Panc1 (cell line): ENCODE results near the gene CSTF3. TPM values are rescaled to one million over a fixed set of nuclear protein-coding genes. Genes with fewer than 3 reads are reported as not detected.

Source experiments
- ATAC-seq: fragments of 200-7000 bp; cut with Tn5 transposase; 2 replicates; pipeline ENCODE4 v1.9.1; 2020; ENCODE audit warnings: mild to moderate bottlenecking, moderate library complexity
- BruUV-seq: library from RNA; stranded (reverse); fragments of 400-500 nt; replicated peaks from 2 replicates; lab custom pipeline; 2021; lab: Mats Ljungman, UMichigan
- CTCF ChIA-PET: fragments of 300-600 bp; sonication (Branson Sonifier 250); formaldehyde crosslinking; loops from one replicate; lab custom pipeline; 2022; ENCODE audit warnings: antibody characterized with exemption; lab: Charles Lee
- POLR2A ChIA-PET: fragments of 300-600 bp; sonication (Branson Sonifier 250); formaldehyde crosslinking; loops from one replicate; lab custom pipeline; 2022; ENCODE audit warnings: antibody characterized with exemption; lab: Charles Lee
- DNase-seq: peaks from one replicate; pipeline ENCODE4 v3.0.0-alpha.2; 2010; ENCODE audit warnings: low read depth, low spot score
- H3K27ac ChIP-seq: 2 replicates; pipeline ENCODE4 v1.5.1; 2011; ENCODE audit warnings: mild to moderate bottlenecking, low read length, inconsistent platforms
- H3K27me3 ChIP-seq: fragments of 200-500 bp; sonication (Bioruptor generic); 2 replicates; pipeline ENCODE4 v1.6.0; 2014; ENCODE audit warnings: low read length, inconsistent platforms; ENCODE audit not compliant: control insufficient read depth, insufficient read depth
- H3K36me3 ChIP-seq: fragments of 200-500 bp; sonication (Bioruptor generic); 2 replicates; pipeline ENCODE4 v1.5.1; 2014; ENCODE audit warnings: inconsistent platforms, mild to moderate bottlenecking, low read length, moderate library complexity; ENCODE audit not compliant: control insufficient read depth, insufficient read depth
- H3K4me1 ChIP-seq: 2 replicates; pipeline ENCODE4 v1.5.1; 2011; ENCODE audit warnings: inconsistent platforms, mild to moderate bottlenecking, low read length, moderate library complexity; ENCODE audit not compliant: control insufficient read depth, insufficient read depth
- H3K4me3 ChIP-seq, 2 experiments: 2 replicates each; pipeline ENCODE4 v1.5.1; 2011 to 2012; ENCODE audit warnings: low read depth in 2 of 2, low read length in 2 of 2, mild to moderate bottlenecking in 2 of 2, inconsistent platforms in 1 of 2, moderate library complexity in 1 of 2
- H3K9me3 ChIP-seq: fragments of 200-500 bp; sonication (Bioruptor generic); 2 replicates; pipeline ENCODE4 v1.5.1; 2014; ENCODE audit warnings: low read depth, mild to moderate bottlenecking, inconsistent platforms, low read length, moderate library complexity; ENCODE audit not compliant: control insufficient read depth, insufficient read depth
- POLR2AphosphoS5 ChIP-seq: IDR thresholded peaks from 2 replicates; pipeline ENCODE4 v1.6.1; 2012; ENCODE audit warnings: mild to moderate bottlenecking, low read depth, low read length, moderate library complexity
- SIN3A ChIP-seq: IDR thresholded peaks from 2 replicates; pipeline ENCODE4 v1.6.1; 2012; ENCODE audit warnings: low read depth, mild to moderate bottlenecking, low read length, moderate library complexity, borderline replicate concordance; ENCODE audit not compliant: insufficient read depth
- TCF7L2 ChIP-seq: IDR thresholded peaks from 2 replicates; pipeline ENCODE4 v1.6.1; 2011; ENCODE audit warnings: mild to moderate bottlenecking, low read depth, low read length, inconsistent platforms
- in situ Hi-C: cut with HindIII; loops from 2 replicates; pipeline ENCODE4 v1.10.0; 2016; ENCODE audit warnings: low sequenced_read_pairs, low pct_unique_long_range_greater_than_20kb
- intact Hi-C: fragments of 100-400 bp; cut with micrococcal nuclease; formaldehyde crosslinking; loops from one replicate; pipeline ENCODE4 v1.10.0; 2022; ENCODE audit not compliant: unreplicated experiment
- total RNA-seq: library from RNA; stranded (reverse); gene quantifications from one replicate; pipeline ENCODE4 v1.2.1, GENCODE V29; 2021; ENCODE audit not compliant: unreplicated experiment
- TF ChIP-seq, protein P1 (sequence below), 2 experiments: IDR thresholded peaks; 2 replicates each; pipeline ENCODE4 v1.6.1; 2011 to 2012; ENCODE audit warnings: low read depth in 2 of 2, control low read depth in 1 of 2, low read length in 1 of 2, mild to moderate bottlenecking in 1 of 2, moderate library complexity in 1 of 2; ENCODE audit not compliant: insufficient read depth in 1 of 2
- TF ChIP-seq, protein P2 (sequence below): fragments of 450-650 bp; IDR thresholded peaks from 2 replicates; pipeline ENCODE4 v1.5.1; 2017; ENCODE audit warnings: mild to moderate bottlenecking

CSTF3 gene
- total RNA-seq, 1 experiment from 2014 or later: 29.8 TPM

DNA sequence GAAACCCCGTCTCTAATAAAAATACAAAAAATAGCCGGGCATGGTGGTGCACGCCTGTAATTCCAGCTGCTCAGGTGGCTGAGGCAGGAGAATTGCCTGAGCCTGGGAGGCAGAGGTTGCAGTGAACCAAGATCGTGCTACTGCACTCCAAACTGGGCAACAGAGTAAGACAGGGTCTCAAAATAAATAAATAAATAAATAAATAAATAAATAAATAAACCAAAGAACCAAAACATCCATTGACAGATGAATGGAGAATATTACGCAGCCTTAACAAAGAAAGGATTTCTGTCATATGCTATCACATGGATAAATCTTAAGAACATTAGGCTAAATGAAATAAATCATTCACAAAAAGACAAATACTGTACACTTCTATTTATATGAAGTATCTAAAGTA is 11.1 kb upstream of the CSTF3 start:
- CTCF ChIA-PET: no interaction called here
- Histone ChIP-seq H3K4me1 (no peaks in the 10 kb centered on the region), H3K27ac (no peak overlapping the region), H3K36me3 (no peaks in the 10 kb centered on the region), H3K4me3 (no peak overlapping the region), H3K9me3 (no peaks in the 10 kb centered on the region), H3K27me3 (no peaks in the 10 kb centered on the region)
- ATAC-seq: no peak
- in situ Hi-C loops (no loop called here), intact Hi-C loops (no loop called here)
- POLR2A ChIA-PET: no interaction called here
- no peak for TF ChIP-seq SIN3A
- no peak for TF ChIP-seq POLR2AphosphoS5
- TF ChIP-seq, protein P1, sequence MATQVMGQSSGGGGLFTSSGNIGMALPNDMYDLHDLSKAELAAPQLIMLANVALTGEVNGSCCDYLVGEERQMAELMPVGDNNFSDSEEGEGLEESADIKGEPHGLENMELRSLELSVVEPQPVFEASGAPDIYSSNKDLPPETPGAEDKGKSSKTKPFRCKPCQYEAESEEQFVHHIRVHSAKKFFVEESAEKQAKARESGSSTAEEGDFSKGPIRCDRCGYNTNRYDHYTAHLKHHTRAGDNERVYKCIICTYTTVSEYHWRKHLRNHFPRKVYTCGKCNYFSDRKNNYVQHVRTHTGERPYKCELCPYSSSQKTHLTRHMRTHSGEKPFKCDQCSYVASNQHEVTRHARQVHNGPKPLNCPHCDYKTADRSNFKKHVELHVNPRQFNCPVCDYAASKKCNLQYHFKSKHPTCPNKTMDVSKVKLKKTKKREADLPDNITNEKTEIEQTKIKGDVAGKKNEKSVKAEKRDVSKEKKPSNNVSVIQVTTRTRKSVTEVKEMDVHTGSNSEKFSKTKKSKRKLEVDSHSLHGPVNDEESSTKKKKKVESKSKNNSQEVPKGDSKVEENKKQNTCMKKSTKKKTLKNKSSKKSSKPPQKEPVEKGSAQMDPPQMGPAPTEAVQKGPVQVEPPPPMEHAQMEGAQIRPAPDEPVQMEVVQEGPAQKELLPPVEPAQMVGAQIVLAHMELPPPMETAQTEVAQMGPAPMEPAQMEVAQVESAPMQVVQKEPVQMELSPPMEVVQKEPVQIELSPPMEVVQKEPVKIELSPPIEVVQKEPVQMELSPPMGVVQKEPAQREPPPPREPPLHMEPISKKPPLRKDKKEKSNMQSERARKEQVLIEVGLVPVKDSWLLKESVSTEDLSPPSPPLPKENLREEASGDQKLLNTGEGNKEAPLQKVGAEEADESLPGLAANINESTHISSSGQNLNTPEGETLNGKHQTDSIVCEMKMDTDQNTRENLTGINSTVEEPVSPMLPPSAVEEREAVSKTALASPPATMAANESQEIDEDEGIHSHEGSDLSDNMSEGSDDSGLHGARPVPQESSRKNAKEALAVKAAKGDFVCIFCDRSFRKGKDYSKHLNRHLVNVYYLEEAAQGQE (IDR thresholded peaks at IDR 0.05; ENCODE audit: insufficient read depth in 1 of 2, low read depth in 2 of 2, low read length in 1 of 2): no peak
- TF ChIP-seq, protein P2, sequence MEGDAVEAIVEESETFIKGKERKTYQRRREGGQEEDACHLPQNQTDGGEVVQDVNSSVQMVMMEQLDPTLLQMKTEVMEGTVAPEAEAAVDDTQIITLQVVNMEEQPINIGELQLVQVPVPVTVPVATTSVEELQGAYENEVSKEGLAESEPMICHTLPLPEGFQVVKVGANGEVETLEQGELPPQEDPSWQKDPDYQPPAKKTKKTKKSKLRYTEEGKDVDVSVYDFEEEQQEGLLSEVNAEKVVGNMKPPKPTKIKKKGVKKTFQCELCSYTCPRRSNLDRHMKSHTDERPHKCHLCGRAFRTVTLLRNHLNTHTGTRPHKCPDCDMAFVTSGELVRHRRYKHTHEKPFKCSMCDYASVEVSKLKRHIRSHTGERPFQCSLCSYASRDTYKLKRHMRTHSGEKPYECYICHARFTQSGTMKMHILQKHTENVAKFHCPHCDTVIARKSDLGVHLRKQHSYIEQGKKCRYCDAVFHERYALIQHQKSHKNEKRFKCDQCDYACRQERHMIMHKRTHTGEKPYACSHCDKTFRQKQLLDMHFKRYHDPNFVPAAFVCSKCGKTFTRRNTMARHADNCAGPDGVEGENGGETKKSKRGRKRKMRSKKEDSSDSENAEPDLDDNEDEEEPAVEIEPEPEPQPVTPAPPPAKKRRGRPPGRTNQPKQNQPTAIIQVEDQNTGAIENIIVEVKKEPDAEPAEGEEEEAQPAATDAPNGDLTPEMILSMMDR: no peak
- no peak for TF ChIP-seq TCF7L2
- BruUV-seq: no TSS peak
- DNase-seq: no peak

DNA sequence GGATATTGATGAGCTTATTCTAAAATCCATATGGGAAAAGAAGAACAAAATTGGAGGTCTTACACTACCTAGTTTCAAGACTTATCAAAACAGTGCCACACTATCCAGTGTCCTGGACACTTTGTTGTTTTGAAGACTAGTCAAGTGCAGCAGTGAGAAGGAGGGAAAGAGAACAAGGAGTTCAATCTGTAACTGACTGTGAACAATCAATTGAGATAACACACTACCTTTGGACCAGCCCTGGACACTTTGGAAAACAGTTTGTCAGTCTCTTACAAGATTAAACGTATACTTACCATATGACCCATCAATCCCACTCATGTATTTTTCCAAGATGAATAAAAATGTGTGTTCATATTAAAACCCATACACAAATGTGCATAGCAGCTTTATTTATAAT is 10.0 kb upstream of the CSTF3 start:
- ChIA-PET CTCF (no interaction called here), POLR2A (interaction anchor here (0.6 kb wide), 1 partner anchor 50 kb away, joined by 3 read pairs; no protein-coding TSS in a partner anchor)
- DNase-seq (no peak), ATAC-seq (no peak)
- Histone ChIP-seq H3K27me3 (no peaks in the 10 kb centered on the region), H3K4me3 (no peak overlapping the region), H3K36me3 (no peaks in the 10 kb centered on the region), H3K27ac (no peak overlapping the region), H3K9me3 (no peaks in the 10 kb centered on the region), H3K4me1 (no peaks in the 10 kb centered on the region)
- in situ Hi-C loops: no loop called here
- intact Hi-C loops: no loop called here
- BruUV-seq: no TSS peak
- TF ChIP-seq, protein P1 (IDR thresholded peaks at IDR 0.05; ENCODE audit: insufficient read depth in 1 of 2, low read depth in 2 of 2, low read length in 1 of 2): no peak
- TF ChIP-seq POLR2AphosphoS5 (no peak), TCF7L2 (no peak)
